AG09309 (cell line): Measurements from ENCODE around the gene SLC2A1.

Experiments
- DNase-seq: peaks from one replicate; pipeline ENCODE4 v3.0.0-alpha.2; 2010; ENCODE audit warnings: low read depth
- H3K4me3 ChIP-seq: 2 replicates; pipeline ENCODE4 v1.5.1; 2011; ENCODE audit warnings: mild to moderate bottlenecking, low read depth, low read length, moderate library complexity; ENCODE audit not compliant: control insufficient read depth
- TF ChIP-seq, protein P1 (sequence below): IDR thresholded peaks from 2 replicates; pipeline ENCODE4 v1.5.1; 2011; ENCODE audit warnings: mild to moderate bottlenecking, low read depth, low read length, inconsistent platforms; ENCODE audit not compliant: insufficient read depth, control insufficient read depth; ENCODE audit errors: missing control alignments

Gene SLC2A1

DNA sequence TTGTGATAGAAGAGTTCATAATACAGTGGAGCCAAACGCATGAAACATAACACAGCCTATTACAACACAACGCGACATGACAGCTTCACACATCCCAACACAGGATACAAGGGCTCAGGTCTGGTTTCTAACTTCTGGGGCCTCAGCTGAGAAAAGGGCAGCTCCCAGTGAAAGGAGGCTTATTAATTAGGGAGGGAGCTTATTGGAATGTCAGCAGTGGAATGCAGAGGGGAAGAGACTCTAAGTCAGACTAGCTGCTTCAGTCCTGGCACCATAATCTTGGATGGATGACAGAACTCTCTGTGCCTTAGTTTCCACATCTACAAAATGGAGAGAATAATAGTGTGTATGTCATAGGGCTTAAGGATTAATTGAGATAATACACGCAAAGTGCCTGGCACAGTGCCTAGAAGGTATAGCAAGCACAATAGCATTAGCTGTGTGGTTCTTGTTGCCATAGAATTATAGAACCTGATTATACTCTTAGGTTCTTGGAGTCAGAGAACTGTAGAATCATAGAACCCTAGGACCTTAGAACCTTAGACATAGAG lies 22.7 kb upstream of the SLC2A1 start:
- DNase-seq: no peak
- H3K4me3 ChIP-seq: no peak overlapping the region
- TF ChIP-seq, protein P1, sequence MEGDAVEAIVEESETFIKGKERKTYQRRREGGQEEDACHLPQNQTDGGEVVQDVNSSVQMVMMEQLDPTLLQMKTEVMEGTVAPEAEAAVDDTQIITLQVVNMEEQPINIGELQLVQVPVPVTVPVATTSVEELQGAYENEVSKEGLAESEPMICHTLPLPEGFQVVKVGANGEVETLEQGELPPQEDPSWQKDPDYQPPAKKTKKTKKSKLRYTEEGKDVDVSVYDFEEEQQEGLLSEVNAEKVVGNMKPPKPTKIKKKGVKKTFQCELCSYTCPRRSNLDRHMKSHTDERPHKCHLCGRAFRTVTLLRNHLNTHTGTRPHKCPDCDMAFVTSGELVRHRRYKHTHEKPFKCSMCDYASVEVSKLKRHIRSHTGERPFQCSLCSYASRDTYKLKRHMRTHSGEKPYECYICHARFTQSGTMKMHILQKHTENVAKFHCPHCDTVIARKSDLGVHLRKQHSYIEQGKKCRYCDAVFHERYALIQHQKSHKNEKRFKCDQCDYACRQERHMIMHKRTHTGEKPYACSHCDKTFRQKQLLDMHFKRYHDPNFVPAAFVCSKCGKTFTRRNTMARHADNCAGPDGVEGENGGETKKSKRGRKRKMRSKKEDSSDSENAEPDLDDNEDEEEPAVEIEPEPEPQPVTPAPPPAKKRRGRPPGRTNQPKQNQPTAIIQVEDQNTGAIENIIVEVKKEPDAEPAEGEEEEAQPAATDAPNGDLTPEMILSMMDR: no peak

DNA sequence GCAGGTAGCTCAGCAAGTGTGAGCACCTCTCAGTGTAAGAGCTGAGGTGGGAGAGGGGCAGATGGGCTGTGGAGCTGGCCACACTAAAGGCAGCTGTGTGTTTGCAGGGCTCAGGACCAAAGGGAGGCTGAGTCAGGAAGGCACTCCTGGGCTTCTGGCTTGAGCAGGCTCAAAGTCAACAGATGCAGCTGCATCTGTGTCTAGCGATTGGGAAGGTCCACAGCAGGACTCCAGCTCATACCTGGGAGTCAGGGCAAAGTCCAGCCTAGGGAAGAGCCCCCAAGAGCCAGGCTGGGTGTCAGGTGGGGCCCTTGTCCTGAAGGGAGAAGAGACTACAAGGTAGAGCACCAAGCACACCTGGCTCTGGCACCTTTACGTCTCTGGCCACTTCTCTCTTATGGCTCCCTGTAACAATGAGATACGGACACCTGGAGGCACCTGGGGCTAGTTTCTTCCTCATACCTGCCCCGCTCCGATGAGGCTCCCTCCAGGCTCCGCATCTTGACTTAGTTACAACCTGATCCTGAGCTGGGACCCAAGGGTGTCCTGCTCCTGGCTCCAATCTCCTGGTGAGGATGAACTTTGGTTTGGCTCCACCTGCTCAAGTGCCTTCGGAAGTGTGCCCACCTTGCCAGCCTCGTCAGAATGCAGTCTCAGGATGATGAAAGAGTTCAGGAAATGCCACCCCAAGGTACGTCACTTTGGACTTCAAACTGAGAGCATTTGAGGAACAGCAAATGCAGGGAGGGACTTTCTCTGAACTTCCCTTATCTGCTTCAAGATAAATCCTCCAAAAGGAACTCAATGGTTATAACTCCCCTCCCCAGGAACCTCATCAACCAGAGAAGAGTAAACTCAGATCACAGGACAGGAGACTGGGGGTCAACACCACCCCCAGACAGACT lies 21.5 kb upstream of the SLC2A1 start:
- no peak for DNase-seq
- no peak overlapping the region for H3K4me3 ChIP-seq
- TF ChIP-seq, protein P1: no peak

DNA sequence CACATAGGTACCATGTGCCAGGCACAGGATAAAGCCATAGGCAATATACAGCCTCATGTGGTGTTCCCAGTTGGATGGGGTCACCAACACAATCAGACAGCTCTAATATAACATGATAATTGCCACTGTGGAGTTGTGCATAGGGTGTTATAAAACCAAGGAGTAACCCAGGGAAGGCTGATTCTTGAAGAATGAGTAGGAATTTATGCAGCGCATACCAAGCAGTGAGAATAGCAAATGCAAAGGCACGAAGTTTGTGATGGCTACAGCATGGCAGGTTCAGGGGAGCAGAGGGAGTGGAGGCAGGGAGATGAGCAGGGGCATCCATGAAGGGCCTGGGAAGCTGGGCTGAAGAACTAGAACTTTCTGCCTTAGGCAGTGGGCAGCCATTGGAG lies 20.4 kb upstream of the SLC2A1 start:
- TF ChIP-seq, protein P1: no peak
- no peak for DNase-seq

DNA sequence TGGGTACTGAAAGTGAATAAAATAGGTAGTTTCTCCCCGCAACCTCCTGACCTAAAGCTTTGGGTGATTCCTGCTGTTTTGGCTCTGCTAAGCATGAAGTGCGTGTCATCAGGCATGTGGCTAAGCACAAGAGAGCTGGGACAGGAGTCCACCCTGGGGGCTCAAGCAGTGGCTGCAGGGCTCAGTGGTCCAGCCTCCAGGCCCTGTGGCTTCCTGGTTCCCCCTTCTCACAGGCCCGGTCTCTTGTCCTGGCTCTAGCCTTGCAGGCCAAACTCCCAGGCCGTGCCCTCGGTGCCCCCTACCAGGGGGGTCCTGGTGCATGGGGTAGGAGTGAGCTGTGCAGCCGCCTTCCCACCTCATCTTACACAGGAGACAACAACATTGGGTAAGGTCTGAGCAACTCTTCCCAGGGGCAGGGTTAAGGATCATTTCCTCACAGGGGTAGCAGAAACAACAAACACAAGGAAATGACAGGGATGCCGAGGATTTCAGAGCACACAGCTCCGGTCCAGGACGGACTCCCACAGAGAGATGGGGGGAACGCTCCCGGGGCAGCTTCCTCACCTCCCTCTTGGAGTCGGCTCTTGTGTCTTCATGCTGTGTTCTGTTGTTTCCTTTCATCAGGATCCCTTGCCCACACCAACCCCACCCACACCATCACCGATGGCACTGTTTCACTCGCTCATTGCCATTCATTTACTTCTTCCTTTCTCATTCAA lies 19.8 kb upstream of the SLC2A1 start:
- TF ChIP-seq, protein P1: no peak
- H3K4me3 ChIP-seq: no peak overlapping the region
- DNase-seq: no peak

More for the DNA sequence above, 20.4 kb upstream of the SLC2A1 start:
- H3K4me3 ChIP-seq: no peak overlapping the region

DNA sequence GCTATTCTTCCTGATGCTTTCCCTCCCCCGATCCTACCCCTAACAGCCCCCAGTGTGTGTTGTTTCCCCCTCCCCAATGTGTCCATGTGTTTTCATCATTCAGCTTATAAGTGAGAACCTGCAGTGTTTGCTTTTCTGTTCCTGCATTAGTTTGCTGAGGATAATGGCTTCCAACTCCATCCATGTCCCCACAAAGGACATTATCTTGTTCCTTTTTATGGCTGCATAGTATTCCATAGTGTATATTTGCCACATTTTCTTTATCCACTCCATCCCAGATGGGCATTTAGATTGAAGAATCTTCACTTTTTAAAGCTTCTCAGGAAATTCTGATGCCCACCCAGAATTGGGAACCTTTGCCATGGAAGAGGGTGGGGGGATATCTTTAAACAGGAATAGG lies 19.0 kb upstream of the SLC2A1 start:
- TF ChIP-seq, protein P1: no peak
- no peak for DNase-seq
- no peak overlapping the region for H3K4me3 ChIP-seq

DNA sequence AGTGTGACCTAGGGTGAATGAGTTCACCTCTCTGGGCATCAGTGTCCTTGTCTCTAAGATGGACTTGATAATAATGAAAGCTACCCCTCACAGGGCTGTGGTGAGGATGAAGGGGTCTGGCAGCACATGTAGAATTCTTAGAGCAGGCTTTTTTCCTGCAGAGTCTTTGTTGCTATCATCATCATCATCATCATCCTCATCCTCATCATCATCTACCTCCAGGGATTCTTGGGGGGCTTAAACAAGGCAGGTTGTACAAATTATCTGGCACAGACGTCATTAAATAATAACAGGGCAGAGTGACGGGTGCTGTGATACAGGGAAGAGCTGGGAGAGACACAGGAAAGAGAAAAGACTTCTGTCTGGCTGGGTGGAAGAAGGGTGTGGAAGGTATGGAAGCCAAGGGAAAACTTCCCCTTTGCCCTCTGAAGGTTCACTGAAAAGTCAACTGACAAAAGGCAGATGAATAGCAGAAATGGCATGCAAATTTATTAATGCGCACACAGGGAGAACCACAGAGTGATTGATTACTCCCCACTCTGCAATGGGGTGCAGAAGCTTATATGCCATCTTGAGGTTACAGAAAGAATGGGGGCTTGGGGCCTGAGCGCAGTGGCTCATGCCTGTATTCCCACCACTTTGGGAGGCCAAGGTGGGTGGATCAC lies 17.0 kb upstream of the SLC2A1 start:
- DNase-seq: no peak
- H3K4me3 ChIP-seq: no peak overlapping the region
- TF ChIP-seq, protein P1: no peak
